CD4-positive, alpha-beta T cell treated with Interleukin-17A for 1 hour (primary cell): ENCODE results near the gene CIPC.

Experiments
- DNase-seq: peaks from one replicate; pipeline ENCODE4 v3.0.0-alpha.2; 2020

The CIPC gene

DNA sequence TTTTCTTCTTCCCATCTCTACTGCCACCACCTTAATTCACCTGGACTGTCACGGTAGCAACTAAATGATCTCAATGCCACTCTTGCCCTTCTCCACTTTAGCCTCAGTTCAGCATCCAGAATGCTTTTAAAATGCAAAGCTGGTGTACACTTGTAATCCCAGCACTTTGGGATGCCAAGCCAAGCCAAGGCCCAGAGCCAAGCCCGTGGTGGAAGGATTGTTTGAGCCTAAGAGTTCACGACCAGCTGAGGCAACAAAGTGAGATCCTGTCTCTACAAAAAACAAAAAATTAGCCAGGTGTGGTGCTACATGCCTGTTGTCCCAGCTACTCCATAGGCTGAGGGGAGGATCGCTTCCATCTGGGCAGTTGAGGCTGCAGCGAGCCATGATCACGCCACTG lies 5.9 kb downstream of the CIPC start:
- DNase-seq = no peak

DNA sequence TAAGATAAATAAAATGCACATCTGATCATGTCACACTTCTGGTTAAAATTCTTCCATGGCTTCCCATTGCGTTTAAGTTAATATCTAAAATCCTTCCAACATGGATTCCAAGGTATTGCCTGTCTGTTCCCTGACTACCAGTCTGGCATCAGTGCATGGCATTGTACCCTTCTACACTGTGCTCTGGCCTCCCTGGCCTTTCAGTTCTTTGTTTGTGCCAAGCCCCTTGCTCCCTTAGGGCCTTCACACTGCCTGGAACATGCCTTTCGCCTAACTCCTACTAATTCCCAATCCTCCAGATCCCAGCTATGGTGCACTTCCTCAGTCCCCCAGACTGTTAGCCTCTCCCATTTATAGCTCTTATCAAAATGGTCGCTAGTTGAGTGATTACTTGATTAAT lies 6.3 kb downstream of the CIPC start:
- DNase-seq = no peak

- DNase-seq = no peak
These were observed 7.3 kb downstream of the CIPC start for GRCh38 chr14:77105145-77105939.

GRCh38 chr14:77106666-77107065 lies 8.6 kb downstream of the CIPC start:
- DNase-seq = no peak

DNA sequence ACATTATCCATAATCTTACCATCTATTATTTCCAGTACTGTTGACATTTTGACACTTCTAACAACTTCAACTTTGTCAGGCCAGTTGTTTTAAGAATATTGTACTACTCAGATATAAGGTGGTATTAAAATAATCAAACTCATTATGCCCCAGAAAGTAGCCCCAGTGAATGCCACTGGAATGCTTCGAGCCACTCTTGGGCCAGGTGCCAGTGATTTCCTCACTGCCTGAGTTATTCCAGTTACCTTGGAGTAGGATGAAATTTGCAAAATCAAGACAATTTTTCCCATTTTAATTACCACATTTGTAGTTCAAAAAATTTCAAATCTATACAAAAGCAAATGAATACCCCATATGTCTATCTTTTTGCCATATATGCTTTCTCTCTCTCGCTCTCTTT lies 9.2 kb downstream of the CIPC start:
- DNase-seq = no peak

DNA sequence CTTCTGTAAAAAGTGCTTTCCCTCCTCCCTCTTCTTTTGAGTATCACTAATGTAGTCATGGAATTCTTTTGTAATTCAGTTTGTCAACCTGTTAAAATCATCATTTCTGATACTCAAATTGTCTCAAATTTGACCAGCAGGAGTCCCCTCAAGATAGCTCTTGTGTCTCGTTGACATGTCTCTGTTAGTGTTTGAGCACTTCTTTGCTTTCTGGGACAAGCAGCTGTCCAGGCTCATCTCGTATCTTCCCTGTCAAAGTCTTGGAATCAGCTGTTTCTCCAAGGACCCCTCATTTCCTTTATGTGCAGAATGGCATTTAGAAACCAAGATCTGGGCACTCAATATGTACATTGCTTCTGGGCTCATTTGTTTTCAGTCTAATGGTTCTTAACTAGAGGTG lies 10.7 kb downstream of the CIPC start:
- no peak for DNase-seq

DNA sequence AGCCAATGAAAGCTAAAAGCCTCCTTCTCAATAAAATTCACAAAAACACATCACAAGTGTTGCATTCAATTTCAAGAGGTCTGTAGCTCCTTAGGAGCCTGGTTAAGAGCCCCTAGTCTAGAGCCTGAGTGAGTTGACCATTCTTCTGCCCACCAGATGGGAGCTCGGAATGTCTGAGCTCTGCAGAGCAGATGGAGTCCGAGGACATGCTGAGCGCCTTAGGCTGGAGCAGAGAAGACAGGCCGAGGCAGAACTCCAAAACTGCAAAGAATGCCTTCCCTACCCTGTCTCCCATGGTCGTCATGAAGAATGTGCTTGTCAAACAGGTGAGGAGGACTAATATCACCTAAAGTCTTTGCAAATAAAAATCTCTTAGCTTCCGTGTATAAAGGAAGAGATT lies 11.6 kb downstream of the CIPC start:
- DNase-seq = no peak

DNA sequence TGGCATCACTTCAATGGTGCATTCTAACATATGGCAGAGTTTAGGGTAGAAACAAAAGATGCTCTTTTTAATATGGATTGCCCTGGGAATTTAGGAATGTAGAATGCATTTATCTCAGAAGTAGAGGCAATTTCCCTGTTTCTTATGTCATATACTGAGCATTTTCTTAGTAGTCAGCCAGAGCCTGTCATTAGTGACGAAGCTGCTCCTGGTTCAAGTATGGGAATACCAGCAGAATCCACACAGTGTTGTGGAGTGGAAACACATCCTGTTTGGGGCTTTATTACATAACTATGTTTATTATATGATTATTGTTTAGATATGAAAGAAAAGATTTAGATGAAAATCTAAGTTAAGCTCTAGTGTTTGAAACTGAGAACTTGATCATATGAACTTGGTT lies 12.2 kb downstream of the CIPC start:
- DNase-seq = no peak

- no peak for DNase-seq
These were observed 13.0 kb downstream of the CIPC start for GRCh38 chr14:77111021-77111420.

DNA sequence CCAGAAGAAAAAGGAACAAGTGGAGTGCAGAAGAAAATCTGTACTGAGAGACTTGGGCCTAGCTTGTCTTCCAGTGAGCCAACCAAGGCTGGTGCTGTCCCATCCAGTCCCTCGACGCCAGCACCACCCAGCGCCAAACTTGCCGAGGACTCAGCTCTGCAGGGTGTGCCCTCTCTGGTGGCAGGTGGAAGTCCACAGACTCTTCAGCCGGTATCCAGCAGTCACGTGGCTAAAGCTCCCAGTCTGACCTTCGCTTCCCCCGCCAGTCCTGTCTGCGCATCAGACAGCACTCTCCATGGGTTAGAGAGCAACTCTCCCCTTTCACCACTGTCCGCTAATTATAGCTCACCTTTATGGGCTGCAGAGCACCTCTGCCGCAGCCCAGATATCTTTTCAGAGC lies 15.6 kb downstream of the CIPC start:
- no peak for DNase-seq

DNA sequence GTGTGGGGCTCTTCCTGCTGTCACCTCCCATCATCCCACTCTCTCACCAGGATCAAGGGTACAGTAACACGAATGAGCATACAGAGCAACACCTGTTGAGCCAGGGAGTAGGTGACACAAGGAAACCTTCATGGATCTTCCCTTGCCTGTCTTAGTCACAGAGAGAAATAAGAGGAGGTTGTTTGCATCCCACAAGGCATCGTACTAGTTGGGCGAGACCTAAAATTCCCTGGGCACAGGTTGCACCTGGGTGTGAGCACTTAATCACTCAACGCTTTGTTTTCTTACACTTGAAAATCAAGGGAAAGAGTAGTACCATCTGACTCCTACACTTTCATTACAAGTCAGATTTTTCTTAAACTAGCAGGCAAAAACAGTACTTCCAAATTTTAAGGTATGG lies 16.6 kb downstream of the CIPC start:
- DNase-seq = no peak

- no peak for DNase-seq
These were observed 18.2 kb downstream of the CIPC start for GRCh38 chr14:77116172-77116817.

- DNase-seq = peak; percentile 44
These were observed 21.8 kb downstream of the CIPC start for GRCh38 chr14:77119851-77120250.

GRCh38 chr14:77120771-77121743 lies 23.0 kb downstream of the CIPC start:
- DNase-seq = peak; percentile 53

GRCh38 chr14:77122526-77123125 lies 24.6 kb downstream of the CIPC start:
- DNase-seq = no peak

DNA sequence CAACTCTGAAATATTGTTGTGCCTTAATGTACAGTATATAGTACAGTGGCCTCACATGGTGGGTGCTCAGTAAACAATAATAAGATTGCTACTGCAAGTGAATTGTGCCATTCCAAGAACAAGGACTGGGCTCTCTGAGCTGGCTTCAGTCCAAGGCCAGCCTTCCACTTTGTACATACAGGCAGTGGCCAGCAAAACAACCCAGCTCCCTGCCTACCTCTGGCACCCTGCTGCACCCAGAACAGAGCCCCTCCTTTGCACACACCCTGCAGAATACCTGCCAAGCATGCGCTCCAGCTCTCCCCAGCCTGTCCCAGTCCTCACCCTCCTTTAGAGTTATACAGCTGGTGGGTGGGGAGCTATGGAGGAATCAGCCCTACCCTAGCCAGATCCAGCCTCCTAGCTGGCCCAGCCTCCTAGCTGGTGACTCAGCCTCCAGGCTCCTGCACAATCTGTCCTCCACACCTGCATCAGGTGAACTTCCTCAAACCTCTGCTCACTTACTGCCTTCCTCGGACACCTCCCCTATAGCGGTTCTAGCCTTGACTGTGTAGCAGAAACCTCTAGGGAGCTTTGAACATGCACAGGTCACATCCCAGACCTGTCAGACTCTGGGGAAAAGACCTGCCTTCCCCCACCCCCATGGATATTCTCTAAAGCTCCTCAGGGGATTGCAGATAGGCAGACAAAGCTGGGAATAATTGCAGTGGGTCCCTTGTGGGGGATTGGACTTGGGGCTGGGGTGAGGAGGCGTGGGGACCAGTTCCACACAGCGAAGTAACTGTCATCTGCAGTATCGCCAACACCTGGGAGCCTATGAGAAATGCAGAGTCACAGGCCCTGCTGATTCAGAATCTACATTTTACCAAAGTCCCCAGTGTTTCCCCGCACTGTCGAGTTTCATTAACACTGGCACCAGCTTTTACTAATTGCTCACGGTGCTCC lies 25.6 kb downstream of the CIPC start:
- no peak for DNase-seq

GRCh38 chr14:77124345-77125280 lies 26.6 kb downstream of the CIPC start:
- DNase-seq = peak; percentile 58

- no peak for DNase-seq
These were observed 27.3 kb downstream of the CIPC start for GRCh38 chr14:77125281-77125801.

DNA sequence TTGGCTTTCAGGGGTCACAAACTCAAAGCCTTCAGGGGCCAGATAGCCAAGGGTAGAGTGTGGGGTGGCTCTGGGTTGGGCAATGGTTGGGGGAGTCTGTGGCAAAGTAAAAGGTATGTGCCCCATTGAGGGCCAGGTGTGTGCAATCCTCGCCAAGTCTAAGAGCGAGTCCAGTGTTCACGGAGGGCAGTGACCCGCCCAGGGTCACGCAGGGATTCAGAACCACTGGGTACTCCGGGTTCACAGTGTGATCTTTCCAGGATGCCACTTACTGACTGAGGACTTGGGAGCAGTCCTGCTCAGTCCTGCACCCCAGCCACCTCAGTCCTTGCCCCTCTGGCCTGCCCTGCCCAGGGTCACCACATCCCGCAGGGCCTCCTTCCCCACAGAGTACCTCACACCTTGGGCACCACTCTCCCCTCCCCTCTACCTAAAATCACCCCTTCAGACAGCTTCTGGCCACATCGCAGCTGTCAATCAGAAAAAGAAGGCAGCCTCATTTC lies 27.8 kb downstream of the CIPC start:
- no peak for DNase-seq

- DNase-seq = no peak
These were observed 28.5 kb downstream of the CIPC start for GRCh38 chr14:77126461-77126990.
